Middle frontal gyrus (tissue), 1 donor: ENCODE data around the gene NTN3.

ENCODE experiments used
- DNase-seq: peaks from one replicate; pipeline ENCODE4 v3.0.0-alpha.2; 2015; ENCODE audit warnings: low spot score; ENCODE audit errors: extremely low spot score

NTN3 gene

DNA sequence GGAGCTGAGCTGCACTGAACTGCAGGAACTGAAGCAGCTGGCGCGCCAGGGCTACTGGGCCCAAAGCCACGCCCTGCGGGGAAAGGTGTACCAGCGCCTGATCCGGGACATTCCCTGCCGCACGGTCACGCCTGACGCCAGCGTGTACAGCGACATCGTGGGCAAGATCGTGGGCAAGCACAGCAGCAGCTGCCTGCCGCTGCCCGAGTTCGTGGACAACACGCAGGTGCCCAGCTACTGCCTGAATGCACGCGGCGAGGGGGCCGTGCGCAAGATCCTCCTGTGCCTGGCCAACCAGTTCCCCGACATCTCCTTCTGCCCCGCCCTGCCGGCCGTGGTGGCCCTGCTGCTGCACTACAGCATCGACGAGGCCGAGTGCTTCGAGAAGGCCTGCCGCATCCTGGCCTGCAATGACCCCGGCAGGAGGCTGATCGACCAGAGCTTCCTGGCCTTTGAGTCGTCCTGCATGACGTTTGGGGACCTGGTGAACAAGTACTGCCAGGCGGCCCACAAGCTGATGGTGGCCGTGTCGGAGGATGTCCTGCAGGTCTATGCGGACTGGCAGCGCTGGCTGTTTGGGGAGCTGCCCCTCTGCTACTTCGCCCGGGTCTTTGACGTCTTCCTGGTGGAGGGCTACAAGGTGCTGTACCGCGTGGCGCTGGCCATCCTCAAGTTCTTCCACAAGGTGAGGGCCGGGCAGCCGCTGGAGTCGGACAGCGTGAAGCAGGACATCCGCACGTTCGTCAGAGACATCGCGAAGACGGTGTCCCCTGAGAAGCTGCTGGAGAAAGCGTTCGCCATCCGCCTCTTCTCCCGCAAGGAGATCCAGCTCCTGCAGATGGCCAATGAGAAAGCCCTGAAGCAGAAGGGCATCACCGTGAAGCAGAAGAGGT is 25.4 kb downstream of the NTN3 start:
- DNase-seq, result no peak

DNA sequence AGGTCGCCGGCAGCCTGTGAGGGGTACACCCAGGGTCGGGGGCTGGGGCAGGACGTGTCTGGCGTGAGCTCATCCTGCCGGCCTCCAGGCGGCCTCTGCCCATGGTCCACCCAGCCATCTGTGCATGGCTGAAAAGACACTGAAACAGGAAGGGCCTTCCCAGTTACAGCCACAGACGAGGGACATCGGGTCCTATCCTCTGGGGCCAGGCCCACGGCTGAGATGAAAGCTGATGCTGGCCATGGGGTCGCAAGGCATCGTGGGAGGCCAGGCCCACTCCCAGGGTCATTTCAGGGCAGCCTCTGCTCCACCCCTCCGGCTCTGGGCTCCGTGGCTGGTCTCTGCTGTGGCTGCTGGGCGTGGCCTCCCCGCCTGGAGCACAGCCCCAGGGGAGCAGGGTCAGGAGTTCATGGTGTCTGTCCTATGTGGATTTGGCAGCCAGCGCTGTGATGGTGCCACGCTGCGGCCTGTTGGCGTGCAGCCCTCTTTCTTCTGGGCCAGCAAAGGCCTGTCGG is 26.1 kb downstream of the NTN3 start:
- no peak for DNase-seq

DNA sequence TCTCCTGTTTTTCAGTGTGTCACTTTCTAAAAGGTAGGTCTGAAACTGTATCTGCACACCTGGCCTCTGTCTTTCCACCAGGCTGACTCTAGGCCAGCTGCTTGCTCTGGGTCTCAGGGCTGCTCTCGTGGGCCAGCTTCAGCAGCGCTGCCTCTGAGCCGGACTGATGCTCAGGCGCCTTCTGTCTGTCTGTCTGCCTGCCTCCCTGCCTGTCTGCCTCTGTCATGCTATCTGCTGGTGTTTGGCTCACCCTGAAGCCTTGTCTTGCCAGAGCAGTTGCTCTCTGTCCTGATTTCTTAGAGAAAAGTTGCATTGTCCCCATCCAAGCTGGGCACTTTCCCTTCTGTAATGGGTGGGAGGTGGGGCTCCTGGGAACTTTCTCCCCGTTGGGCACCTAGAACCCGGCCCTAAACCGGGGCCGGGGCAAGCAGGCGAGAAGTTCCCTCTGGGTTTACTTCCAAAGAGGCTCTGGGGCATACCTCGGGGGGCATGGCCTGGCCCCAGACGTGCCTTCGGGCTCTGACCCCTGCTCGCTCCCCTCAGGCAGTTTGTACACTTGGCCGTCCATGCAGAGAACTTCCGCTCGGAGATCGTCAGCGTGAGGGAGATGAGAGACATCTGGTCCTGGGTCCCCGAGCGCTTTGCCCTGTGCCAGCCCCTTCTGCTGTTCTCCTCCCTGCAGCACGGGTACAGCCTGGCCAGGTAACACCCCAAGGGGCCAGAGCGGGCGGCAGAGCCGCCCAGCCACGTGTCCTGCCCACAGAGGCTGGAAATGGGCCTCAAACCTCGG is 26.8 kb downstream of the NTN3 start:
- DNase-seq, result no peak

DNA sequence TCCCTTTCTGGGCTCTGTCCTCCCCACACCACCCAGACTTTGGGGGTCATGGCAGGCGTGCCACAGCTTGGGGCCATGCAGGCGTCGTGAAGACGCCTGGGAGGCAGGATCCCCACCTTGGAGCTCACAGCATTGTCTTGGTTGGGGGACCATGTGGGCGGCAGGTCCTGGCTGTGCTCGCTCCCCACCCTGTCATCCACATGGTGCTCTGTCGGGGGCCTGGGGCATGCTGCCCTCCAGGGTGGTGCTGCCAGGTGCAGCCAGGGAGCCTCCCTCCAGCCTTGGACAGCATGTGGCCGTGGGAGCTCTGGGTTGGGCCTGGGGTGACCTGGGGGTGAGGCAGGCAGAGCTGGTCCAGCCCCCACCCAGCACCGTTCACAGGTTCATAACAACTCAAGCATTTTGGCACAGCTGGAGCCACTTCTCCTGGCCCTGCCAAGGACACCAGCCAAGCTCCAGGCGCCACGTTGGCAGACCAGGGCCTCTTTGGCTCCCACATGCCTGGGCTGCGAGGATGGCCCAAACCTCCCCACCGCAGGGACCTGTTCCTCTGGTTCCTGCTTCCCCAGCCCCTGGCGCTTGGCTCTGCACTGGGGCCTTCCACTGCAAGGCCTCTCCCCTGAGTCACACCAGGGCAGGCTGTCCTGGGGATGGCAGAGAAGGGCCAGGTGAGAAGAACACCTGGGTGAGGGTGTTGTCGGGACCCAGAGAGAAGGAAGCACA is 27.6 kb downstream of the NTN3 start:
- no peak for DNase-seq

DNA sequence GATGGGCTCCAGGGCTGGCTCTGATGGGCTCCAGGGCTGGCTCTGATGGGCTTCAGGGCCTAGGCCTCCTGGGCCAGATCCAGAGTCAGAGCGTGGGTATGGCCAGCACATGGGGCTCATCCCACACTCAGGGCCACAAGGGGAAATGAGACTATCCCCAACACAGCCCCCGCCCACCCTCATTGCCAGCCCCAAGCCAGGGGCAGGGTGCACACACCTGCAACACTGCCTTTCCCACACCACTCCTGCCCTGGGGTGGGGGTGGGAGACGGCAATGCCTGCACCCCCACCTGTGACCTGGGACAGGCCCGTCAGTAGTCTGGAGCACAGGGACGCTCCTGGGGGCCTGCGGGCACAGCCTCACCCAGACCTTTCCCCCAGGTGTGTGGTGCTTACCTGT is 28.4 kb downstream of the NTN3 start:
- no peak for DNase-seq

DNA sequence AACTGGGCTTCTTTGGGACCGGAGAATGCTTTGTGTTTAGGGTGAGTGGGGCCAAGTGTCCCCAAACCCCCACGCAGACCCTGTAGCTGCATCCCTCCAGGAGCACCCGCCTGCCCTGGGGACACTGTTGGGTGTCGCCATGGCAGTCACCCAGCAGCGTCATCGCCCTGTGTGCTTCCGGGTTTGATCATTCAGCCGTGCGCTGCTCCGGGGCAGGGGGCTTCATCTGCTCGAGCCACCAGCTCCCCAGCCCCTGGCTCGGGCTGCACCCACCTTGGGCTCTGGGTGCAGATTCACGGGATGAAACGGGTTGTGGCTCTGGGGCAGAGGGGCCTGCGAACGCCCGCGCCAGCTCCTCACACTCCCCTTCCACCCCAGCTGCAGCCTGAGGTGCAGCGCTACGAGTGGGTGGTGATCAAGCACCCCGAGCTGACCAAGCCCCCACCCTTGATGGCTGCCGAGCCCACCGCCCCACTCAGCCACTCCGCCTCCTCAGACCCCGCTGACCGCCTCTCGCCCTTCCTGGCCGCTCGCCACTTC is 28.9 kb downstream of the NTN3 start:
- no peak for DNase-seq

DNA sequence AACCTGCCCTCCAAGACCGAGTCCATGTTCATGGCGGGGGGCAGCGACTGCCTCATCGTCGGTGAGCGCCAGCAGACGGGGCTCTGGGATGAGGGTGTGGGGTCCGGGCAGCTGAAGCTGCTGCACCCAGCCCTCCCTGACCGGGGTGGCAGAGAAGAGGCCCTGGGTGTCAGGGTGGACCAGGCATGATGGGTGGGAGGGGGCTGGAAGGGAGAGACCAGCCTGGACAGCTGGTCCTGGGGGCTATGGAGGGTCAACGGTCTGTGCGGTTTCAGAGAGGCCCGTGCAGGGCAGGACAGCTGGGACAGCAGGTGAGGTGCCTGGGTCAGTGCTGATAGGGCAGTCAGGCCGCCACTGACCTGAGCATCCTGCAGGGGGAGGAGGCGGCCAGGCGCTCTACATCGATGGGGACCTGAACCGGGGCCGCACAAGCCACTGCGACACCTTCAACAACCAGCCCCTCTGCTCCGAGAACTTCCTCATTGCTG is 29.4 kb downstream of the NTN3 start:
- no peak for DNase-seq

DNA sequence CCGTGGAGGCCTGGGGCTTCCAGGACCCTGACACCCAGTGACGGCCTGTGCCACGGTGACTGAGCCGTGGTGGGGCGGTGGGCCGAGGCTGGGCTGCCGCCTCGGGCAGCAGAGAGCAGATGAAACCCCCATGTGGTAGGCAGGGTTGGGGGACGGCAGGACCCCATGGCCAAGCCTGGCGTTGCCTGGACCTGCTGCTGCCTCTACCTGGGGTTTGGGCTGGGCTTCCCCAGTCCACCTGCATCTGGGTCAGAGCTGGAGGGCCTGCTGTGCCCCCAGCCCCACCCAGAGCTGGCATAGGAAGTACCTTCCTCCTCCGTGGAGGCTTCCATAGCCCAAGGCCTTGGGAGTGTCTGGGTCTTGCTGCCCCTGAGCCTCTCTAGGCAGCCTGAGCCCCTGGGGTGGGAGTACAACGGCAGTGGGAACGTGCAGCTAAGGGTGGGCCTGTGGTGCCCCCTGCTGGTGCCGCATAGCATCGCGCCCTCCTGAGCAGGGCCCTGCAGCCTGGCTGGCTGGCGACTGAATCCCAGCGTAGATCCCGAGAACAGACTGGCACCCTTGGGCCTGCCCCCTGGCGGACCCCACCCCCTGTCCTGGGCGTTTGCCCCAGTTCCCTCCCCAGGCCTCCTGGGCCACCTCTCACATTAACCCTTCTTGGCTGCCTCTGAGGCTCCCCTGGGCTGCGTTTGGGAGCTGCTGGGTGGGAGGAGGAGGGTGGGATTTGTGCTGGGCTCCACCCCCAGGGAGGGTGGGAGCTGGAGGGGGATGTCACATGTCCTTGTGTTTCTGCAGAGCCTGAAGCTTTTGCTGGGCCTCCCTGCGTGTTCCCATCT is 30.0 kb downstream of the NTN3 start:
- peak; percentile 63 for DNase-seq

DNA sequence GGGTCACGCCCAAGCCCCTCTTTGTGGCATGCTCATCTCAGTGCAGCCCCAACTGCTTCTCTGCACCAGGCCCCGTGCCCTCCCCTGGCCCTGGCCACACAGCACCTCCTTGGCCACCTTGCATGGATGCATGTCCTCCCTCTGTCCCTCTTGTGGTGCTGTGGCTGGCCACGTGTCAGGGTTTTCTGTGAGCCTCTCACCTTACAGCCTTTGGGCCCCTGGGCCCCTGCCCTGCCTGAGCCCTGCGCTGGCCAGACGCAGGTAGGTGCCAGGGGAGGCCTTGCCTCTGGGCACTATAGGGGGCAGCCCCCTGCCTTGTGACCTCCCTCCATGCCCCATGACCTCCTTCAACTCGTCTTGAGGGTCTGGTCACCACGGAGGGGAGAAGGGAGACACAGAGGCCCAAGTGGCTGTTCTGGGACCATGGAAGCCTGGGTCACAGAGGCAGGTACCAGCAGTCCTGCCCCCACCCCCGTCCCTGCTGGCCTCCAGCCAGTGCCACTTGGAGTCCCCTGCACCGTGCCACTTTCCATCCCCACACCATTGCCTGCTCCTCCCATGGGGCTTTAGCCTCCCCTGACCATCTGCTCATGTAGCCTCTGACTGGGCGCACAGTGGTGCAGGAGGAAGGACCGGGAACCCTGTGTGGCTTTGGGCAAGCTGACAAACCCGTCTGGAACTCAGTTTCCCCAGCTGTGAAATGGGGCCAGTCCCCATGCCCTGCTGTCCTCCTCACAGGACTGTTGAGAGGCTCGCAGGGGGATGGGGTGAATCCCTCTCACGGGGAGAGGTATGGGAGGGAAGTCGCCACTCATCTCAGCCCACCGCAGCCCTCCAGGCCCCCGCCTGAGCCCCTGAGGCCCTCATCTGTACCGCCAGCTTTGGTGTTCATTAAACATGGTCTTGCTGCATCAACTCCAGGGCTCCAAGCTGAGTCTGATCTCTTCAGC is 31.1 kb downstream of the NTN3 start:
- DNase-seq, result no peak

DNA sequence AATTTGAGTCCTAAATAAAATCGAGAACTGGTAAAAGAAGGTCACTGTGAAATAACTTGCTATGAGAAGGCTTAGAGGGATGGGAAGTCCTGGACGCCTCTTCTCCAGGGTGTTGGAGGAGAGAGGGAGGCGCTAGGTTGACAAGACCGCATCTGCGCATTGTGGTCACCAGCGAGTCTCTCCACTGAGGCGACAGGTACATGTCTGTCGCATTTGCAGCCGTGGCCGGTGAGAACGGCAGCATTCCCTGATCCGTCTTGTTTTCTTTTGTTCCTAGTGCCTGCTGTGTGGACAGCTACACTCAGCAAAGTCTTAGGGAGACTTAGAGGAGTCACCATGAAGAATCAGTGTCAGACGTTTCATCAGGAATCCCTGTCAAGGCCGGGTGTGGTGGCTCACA is 34.6 kb downstream of the NTN3 start:
- DNase-seq, result no peak

DNA sequence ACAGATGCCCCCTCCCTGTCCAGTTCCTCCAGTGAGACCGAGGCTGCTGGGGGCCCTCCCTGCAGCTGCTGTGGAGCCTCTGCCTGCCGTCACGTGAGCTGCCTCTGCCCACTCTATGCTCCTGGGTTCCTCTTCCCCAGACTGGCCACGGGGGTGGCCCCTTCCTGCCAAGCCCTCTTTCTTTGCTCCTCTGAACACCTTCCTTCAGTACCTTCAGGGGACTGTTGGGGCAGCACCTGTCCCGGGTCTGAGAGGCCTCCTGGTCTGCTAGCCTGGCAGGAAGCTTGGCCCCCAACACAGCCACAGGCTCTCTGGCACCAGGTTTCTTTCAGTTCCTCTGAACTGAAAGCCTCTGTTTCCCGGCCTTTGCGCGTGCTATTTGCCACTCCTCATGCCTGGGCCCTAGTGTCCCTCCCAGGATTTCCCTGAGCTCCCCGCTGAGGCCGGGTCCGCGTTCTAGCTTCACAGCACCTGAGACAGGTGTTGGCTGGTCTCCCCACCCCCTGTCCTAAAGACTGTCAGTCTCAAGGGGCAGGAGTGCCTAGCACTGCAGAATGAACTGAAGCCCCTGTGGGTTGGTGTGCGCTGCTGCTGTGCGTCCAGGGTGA is 36.1 kb downstream of the NTN3 start:
- DNase-seq, result no peak

DNA sequence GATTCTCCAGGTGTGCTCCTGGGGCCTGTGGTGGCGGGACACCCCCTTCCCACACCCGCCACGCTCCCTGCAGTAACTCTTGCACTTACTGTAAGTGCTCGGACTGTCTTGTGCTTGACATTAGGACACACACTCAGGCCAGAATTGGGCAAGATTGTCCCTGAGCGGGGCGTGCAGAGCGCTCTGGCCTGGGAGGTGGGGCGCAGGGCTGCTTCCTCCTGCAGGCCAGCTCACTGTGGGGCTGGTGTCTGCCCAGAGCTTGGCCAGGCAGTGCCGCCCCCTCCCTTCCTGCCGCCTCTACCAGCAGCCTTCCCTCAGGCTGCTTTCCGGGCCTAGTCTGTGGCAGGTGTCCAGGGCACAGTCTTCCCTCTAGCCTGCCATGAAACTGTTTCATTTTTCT is 36.6 kb downstream of the NTN3 start:
- no peak for DNase-seq

DNA sequence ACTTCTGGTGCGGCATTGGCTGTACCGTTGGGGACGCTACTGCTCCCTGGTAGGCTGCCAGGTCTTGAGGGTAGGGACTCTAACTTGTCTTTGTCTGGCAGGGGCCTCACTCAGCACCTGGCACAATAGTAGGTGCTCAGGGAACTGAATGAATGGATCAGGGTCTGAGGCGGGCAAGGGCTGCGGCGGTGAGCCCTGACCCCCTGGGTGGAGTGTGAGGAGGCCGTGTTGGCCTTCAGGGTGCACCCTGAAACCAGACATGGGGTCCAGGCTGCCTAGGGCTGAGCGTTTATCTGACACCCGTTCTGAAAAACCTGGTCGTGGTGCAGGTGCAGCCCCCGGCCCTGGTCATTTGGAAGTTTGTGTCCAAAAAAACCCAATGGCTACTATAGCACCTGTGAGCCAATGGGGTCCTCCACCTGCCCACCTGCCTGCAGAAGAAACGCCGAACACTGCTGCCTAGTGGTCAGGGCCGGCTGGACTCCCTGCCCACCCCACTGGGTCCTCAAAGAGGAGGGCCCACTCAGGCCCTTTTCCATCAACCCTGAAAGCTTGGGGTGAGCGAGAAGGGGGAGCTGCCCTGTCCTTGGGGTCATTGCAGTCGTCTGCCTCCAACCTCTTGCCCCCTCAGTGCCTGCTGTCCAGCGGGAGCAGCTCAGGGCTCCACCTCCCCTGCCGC is 37.8 kb downstream of the NTN3 start:
- no peak for DNase-seq

DNA sequence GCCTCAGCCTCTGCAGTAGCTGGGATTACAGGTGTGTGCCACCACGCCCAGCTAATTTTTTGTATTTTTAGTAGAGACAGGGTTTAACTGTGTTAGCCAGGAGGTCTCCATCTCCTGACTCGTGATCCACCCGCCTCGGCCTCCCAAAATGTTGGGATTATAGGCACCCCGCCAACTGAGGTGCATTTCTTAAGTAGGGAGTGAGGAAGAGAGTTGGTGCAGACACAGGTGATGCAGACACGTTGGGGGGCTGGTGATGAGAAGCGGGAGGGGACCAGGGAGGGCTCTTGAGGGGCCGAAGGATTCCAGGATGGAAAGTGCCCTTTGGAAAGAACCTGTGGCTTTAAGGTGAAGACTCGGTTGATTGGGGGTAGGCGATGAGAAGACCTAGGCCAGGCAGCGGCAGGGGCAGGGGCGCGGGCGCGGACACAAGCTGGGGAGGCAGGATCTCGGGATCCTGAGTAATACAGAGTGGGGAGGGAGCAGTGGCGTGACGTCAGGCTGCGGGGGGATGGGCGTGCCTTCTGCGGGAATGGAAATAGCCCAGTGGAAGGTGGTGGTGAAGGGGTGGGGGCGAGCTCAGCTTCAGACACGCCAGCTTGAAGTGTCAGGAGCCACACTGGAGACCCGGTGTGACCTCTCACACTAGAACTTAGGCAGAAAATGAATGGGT is 40.2 kb downstream of the NTN3 start:
- peak; percentile 32 for DNase-seq

DNA sequence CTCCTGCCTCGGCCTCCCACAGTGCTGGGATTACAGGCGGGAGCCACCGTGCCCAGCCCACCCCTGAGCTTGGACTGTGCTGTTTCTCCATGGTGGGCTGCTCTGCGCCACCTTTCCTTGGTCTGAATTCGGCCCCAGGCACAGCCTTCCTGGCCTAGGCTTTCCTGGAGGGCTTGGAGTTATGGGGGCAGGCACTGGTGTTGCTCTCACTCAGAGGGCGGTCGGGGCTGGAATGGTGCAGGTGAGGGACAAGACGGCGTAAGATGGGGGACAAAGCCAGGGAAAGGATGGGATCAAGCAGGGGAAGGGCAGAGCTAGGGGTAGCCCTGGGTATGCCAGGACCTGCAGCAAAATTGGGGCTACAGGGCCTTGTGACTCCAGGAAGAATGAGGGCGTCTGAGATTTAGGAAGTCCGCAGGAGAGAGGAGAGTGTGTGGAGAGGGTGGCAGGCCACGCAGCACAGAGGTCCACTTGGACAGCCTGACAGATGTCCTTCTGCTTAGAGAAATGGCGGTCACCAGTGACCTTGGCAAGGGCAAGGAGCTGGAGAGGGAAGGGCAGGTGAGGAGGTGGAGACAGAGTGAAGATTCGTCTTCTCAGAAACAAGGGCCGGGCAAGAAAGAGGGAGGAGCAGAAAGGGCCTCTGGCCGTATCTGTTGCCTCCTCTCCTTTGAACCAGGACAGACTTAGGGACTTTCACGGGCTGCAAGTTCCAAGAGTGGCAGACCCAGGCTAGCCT is 41.1 kb downstream of the NTN3 start:
- no peak for DNase-seq

DNA sequence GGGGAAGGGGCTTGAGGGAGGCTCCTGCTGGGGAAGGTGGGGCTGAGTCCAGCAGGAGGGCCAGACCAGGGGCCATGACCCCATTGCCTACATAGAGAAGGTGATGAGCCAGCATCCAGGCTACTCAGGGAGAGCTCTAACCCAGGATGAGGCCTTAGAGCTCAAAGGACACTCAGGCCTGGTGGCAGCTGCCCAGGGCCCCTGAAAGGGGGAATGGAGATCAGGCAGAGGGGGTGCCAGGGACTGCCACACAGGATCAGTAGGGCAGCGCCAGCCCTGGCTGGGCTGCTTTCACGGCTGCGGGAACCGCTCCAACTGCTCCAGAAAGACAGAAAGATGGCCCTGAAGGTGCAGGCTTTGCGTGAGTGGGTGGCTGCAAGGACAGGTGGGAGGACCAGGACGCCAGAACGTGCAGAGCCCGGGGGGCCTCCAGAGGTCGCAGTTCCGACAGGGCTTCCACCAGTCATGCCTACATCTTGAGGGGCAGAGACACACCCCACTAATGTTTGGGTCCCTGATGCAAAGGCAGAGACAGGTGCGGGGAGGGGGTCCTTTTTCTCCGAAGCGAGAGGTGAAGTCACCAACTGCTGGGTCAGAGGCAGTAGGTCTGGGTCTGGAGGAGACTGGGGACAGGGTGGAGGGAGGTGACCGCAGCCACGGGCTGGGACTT is 41.8 kb downstream of the NTN3 start:
- DNase-seq, result no peak
